ENCODE results near the gene SEC63. TPM values are rescaled to one million over a fixed set of nuclear protein-coding genes. Genes with fewer than 3 reads are reported as not detected.
"Not testable (repeated sequence)": the region's sequence is repeated elsewhere in the genome, so short reads cannot be mapped to it uniquely, and the experiment has no call there.

Gene SEC63
- total RNA-seq, 4 donors from 2014 or later = 24.2 to 44.9 (median 37.2) TPM

- Histone ChIP-seq H3K27ac (replicated peaks in 1 of 4) (no peak overlapping the region), H3K4me3 (no peak overlapping the region), H3K9me3 (no peaks in the 10 kb centered on the region), H3K36me3 (peaks cover 0 to 13% (median 11%) of the 10 kb centered on the region in 4 donors), H3K27me3 (no peaks in the 10 kb centered on the region), H3K4me1 (no peaks in the 10 kb centered on the region)
- DNase-seq (ENCODE audit: extremely low spot score) = no peak
- 49% methylated on average over 11 of the region's 11 CpGs for WGBS
- intact Hi-C loops (cut with DNase I) = no loop called here
- TF ChIP-seq CTCF (IDR thresholded peaks at IDR 0.05) = peak in 2 of 3 experiments; percentile 15 to 48
- no peak for TF ChIP-seq POLR2A (IDR thresholded peaks at IDR 0.05; ENCODE audit: low read depth)
- TF ChIP-seq EP300 (IDR thresholded peaks at IDR 0.05) = no peak
- TF ChIP-seq POLR2AphosphoS5 (IDR thresholded peaks at IDR 0.05) = no peak
Measured at GRCh38 chr6:107866606-107867301, 91.3 kb downstream of the SEC63 start.

GRCh38 chr6:107864226-107865127 lies 93.5 kb downstream of the SEC63 start:
- TF ChIP-seq EP300 (IDR thresholded peaks at IDR 0.05) = no peak
- TF ChIP-seq POLR2A (IDR thresholded peaks at IDR 0.05; ENCODE audit: low read depth) = no peak
- TF ChIP-seq POLR2AphosphoS5 (IDR thresholded peaks at IDR 0.05) = no peak
- no peak for TF ChIP-seq CTCF (IDR thresholded peaks at IDR 0.05)
- Histone ChIP-seq H3K4me1 (no peaks in the 10 kb centered on the region), H3K4me3 (no peak overlapping the region), H3K27me3 (no peaks in the 10 kb centered on the region), H3K27ac (replicated peaks in 1 of 4) (no peak overlapping the region), H3K36me3 (no peaks in the 10 kb centered on the region), H3K9me3 (no peaks in the 10 kb centered on the region)
- intact Hi-C loops (cut with DNase I) = no loop called here
- DNase-seq (ENCODE audit: extremely low spot score) = no peak
- 64% methylated on average over 5 of the region's 5 CpGs for WGBS

DNA sequence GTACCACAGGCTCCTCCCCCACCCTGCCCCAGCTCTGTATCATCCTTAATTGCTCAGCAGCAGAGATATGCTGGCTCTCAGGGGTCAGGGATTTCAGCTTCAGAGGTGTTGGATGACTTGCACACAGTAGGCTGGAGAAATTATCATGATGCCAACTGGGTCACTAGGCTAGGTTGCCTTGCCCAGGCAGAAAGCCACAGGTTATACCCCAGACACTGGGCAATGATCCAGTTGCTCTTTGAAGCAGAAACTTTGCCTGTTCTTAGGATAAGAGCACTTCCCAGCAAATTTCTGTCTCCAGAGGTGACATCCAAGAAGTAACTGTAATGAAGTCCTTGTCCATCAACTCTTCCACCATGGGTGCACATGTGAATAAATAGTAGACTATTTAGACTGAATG lies 95.6 kb downstream of the SEC63 start:
- no peak for DNase-seq (ENCODE audit: extremely low spot score)
- Histone ChIP-seq H3K4me3 (no peak overlapping the region), H3K9me3 (no peaks in the 10 kb centered on the region), H3K27me3 (no peaks in the 10 kb centered on the region), H3K27ac (replicated peaks in 1 of 4) (no peak overlapping the region), H3K4me1 (no peaks in the 10 kb centered on the region), H3K36me3 (no peaks in the 10 kb centered on the region)
- no peak for TF ChIP-seq CTCF (IDR thresholded peaks at IDR 0.05)
- TF ChIP-seq POLR2AphosphoS5 (IDR thresholded peaks at IDR 0.05) = no peak
- no peak for TF ChIP-seq EP300 (IDR thresholded peaks at IDR 0.05)
- TF ChIP-seq POLR2A (IDR thresholded peaks at IDR 0.05; ENCODE audit: low read depth) = no peak
- intact Hi-C loops (cut with DNase I) = no loop called here

- H3K27ac ChIP-seq (replicated peaks in 1 of 4); intact Hi-C loops (cut with DNase I); H3K9me3 ChIP-seq; H3K4me3 ChIP-seq; H3K36me3 ChIP-seq; DNase-seq (ENCODE audit: extremely low spot score); H3K27me3 ChIP-seq; H3K4me1 ChIP-seq: not testable (repeated sequence)
- 94% methylated on average over 4 of the region's 4 CpGs for WGBS
Measured at GRCh38 chr6:107860963-107861362, 97.0 kb downstream of the SEC63 start.

DNA sequence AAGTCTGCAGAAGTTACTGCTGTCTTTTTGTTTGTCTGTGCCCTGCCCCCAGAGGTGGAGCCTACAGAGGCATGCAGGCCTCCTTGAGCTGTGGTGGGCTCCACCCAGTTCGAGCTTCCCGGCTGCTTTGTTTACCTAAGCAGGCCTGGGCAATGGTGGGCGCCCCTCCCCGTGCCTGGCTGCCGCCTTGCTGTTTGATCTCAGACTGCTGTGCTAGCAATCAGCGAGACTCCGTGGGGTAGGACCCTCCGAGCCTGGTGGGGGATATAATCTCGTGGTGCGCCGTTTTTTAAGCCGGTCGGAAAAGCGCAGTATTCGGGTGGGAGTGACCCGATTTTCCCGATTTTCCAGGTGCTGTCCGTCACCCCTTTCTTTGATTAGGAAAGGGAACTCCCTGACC lies 97.9 kb downstream of the SEC63 start:
- H3K36me3 ChIP-seq; H3K27me3 ChIP-seq; intact Hi-C loops (cut with DNase I); H3K27ac ChIP-seq (replicated peaks in 1 of 4); H3K4me3 ChIP-seq; H3K4me1 ChIP-seq; H3K9me3 ChIP-seq; DNase-seq (ENCODE audit: extremely low spot score): not testable (repeated sequence)
- 77% methylated on average over 16 of the region's 18 CpGs for WGBS

All from esophagus muscularis mucosa (tissue), 4 donors.